Pons (tissue), 1 donor: Measurements from ENCODE around the gene COL6A3.
"Not testable (repeated sequence)": the region's sequence is repeated elsewhere in the genome, so short reads cannot be mapped to it uniquely, and the experiment has no call there.

ENCODE experiments used
- DNase-seq: peaks from one replicate; pipeline ENCODE4 v3.0.0-alpha.2; 2016; ENCODE audit warnings: low spot score

COL6A3 gene

GRCh38 chr2:237378650-237379049 lies 35.3 kb downstream of the COL6A3 start:
- DNase-seq, result no peak

DNA sequence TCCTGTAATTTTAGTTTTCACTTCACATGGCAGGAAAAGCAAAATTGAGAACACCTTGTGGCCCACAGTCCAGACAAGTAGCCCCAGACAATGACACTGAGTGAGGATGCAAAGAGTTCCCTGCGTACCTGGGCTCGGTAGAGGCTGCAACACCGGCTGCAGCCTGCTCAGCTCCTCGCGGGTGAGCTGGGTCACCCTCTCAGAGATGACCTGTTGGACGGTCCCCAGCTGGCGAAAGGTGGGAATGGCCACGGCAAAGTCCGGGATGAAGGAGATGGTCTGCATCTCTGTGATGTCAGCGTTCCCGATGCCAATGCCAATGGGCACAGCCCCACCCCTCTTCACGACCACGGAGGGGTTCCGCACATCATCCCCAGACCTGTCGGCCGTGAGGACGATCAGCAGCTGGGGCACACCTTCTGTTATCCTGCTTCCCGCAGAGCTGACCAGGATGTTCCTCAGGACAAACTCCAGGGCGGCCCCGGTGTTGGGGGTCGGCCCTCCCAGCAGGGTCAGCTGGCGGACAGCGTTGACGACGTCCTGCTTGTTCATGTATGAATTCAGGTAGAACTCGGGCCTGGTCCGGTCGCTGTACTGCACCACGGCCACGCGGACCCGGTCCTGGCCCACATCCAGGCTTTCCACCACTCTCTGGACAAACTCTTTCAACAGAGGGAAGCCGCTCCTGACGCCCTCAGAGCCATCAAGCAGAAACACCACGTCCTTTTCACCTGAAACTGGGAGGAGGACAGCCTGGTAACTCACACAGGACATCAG lies 39.5 kb downstream of the COL6A3 start:
- no peak for DNase-seq

GRCh38 chr2:237371856-237372255 lies 42.1 kb downstream of the COL6A3 start:
- no peak for DNase-seq

- DNase-seq, result no peak
Measured at GRCh38 chr2:237365671-237366070, 48.3 kb downstream of the COL6A3 start.

- no peak for DNase-seq
Measured at GRCh38 chr2:237364655-237365054, 49.3 kb downstream of the COL6A3 start.

DNA sequence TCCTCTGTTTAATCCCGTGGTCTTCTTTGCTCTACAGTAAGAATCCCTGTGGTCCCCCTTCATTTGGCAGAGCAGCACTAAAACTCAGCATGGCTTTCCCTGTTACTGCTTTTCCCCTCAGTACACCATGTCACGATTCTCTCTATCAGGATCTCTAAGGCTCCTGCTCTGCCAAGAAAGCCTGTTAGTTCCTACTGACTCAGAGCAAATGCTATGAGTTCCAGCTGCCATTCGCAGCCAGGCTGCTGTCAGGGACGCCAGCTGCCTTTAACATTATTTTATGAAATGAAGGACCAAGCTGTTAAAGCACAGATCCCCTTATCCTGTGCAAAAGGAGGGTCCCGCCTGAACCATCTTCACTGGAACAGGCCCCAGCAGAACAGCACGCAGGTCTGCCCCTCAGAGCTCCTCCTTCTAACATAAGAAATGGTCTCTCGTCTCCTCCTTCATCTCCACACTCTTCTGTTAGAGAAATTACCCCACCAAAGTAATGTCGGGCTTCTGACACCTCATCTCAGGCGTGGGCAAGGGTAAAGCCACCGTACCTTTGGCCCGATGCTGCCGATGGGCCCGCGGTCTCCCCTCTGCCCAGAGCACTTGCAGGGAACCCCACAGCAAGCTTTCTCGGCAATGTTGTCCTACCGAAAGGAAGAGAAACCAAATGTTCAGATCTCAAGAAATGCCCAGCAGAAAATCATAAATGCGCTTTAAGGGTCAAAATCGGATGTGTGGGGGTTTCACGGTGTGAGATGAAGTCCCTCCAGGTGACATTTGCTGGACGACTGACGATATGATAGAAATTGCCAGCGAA lies 52.6 kb downstream of the COL6A3 start:
- DNase-seq, result no peak

DNA sequence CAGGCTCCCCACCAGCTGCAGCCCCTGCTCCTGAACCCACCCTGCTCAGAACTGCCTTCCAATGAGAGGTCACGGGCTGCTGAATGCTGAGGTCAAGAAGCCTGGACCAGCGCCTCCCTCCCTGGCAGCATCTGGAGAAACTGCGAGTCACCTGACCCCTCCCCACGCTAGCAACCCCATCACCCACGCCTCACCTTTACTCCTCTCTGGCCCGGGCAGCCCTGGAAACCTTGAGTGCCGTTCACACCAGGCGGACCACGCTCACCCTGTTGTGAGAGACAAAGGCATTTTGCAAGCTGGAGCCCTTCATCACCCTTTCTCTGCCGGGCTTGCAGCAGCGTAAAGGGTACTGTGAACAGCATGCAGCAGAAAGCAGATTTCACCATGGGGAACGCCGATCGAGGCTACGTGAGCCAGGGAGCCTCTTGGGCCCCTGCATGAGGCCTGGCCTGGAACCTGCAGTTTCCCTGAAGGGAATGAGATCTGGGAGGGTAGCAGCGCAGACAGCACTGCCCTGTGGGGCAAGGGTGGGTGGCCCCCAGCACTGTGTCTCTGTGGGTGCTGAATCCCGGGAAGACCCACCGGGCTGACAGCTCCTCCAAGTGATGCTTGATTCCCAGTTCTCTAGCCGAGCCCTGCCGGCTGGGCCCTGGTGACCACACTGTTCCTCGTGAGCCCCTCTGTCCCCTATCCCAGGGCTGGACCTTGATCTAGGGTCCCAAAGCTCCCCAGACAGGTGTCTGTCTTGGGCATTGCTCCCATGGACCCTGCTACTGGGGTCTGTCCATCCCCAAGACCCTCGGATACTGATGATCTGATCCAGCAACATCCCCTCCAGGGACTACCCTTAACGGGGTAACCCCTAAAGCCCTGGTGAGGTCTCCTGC lies 53.8 kb downstream of the COL6A3 start:
- no peak for DNase-seq

DNA sequence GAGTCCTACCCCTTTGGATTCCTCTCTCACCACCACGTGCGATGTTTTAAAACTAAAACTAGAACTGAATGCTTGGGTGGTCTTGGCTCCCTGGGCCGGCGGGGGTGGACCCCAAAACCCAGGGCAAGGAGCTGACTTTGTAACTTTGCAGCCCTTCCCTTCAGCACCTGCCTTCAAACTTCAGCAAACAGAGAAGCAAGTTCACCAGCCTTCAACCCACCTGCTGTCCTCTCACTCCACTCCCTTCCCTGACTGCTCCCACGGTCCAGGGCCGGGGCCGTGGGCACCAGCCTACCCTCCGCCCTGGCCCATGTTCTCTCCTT lies 54.5 kb downstream of the COL6A3 start:
- no peak for DNase-seq

GRCh38 chr2:237358721-237359517 lies 55.0 kb downstream of the COL6A3 start:
- DNase-seq, result no peak

GRCh38 chr2:237355701-237356100 lies 58.3 kb downstream of the COL6A3 start:
- DNase-seq, result no peak

DNA sequence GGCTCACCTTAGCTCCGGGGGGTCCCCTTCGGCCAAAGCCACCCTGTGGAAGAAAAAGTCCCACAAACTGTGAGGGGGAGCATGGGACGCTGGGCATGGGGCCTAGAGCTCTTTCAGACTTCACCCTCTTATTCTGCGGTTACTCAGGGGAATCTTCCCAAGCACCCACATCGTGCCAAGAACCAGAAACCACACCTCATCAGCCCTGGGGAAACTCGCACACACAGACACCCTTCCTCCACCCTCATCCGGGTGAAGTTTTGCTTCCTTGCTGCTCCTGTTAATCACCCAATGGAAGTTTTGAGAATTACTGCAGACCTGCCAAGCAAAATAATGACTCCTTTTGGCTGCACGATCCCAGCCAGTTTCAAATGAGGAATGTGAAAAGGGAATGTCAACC lies 59.1 kb downstream of the COL6A3 start:
- DNase-seq, result no peak

- not testable (repeated sequence) for DNase-seq
Measured at GRCh38 chr2:237354172-237354571, 59.8 kb downstream of the COL6A3 start.

GRCh38 chr2:237353215-237353614 lies 60.7 kb downstream of the COL6A3 start:
- DNase-seq, result no peak

DNA sequence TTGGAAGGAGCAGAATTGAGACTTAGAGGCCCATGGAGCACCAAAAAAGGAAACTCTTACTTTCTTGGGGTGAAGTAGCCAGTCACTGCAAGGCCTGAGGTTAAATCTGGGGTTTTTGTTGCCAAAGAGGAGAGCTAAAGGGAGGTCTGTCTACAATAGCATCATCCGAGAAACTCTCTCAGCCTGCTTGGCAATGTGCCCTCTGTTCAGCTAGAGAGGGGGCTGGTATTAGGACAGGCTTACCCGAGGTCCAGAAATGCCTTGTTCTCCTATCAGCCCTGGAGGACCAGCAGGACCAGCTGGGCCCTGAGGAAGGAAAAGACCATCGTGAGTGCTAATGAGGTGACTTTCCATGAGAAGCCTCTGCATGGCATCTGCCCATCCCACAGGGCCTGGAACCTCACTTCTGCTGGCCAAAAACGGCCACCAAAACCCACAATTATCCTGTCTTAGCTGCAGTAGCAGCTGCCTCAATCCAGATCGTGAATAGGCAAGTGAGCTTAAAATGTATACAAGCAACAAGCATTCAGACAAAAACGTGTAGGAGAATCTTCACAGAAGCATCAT lies 61.6 kb downstream of the COL6A3 start:
- no peak for DNase-seq

- no peak for DNase-seq
Measured at GRCh38 chr2:237351796-237352195, 62.2 kb downstream of the COL6A3 start.

- DNase-seq, result no peak
Measured at GRCh38 chr2:237351046-237351445, 62.9 kb downstream of the COL6A3 start.

DNA sequence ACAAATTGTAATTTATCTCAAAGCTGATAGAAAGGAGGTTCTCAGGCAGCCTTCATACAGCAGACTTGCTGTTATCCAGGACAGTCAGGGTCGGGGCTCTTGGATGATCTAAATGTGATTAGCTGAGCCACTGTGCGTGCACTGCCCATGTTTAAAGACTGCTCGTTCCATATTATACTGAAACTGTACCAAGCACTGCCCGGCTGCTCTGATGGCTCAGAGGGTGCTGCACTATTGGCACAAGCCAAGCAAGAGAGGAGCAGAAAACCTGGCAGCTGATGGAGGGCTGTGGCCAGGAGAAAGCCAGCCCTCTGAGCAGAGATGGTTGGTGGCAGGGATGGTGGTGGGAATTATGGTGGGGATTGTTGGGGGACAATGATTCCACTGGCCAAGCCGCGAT lies 63.4 kb downstream of the COL6A3 start:
- no peak for DNase-seq

GRCh38 chr2:237350070-237350469 lies 63.9 kb downstream of the COL6A3 start:
- DNase-seq, result no peak

DNA sequence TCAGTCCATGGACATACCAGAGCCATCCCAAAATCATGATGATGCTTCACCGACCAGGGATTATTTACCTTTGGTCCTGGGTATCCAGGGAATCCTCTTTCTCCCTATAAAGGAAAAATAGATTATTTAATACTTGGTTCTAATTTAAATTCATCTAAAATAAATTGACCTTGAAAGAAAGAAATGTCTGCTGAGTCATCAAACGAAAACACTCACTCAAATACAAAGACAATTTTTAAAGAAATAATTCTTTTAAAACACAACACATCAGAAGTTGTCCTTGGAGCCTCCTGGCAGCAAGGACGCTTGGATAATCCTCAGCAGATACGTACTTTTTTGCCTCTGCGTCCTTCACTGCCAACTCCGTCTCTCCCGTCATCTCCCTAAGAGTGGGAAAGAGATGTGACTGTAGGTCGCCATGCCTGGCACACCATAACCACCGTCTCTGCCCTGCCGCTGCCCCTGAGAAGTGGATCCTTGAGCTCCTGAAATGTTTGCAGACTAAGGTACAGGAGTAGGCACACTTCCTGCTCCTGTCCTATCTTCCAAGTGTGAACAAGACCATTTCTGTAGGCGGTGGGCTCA lies 65.6 kb downstream of the COL6A3 start:
- DNase-seq, result no peak

DNA sequence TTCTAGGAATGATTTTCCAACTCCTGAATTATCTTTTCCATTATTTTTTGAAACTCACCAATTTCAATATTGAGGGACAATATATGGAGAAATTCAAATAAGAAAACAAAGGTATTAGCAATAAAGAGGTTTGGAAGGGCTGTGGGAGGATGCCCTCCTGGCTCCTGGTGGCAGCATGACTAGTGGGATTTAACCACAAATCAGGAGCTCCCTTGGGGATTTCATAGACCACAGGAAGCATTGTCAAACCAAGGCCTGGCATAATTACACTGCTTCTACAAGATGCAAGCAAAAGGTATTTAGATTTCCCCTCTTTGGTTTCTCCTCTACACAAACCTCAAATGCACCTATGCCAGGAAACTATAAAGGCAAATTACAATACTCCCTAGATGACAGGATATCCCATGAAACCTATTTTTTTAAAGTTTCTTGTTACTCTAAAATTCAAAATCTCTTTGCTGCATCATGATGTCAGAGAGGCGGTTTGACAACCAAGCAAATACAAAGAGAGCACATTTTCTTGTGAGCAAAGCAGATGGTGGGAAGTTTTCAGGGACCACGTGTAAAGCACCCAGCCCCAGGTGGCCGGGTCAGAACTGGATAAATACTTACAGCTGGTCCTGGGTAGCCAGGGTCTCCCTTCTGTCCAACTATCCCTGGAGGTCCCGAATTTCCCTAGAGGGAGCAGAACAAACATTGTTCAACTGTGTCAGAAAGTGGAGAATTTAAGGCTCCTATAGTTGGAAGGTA lies 67.9 kb downstream of the COL6A3 start:
- DNase-seq, result no peak
